ENCODE measurements around the gene SMIM41. TPM values are rescaled to one million over a fixed set of nuclear protein-coding genes. Genes with fewer than 3 reads are reported as not detected.
A peak's percentile ranks its signal among the peaks of the same experiment; 100 is the strongest.

SMIM41 gene
- total and polyA plus RNA-seq, 5 donors, result 0.31 to 0.95 (median 0.53) TPM; not detected in 1

- Histone ChIP-seq H3K4me3 (ENCODE audit: low read length) (no peak overlapping the region), H3K9me3 (ENCODE audit: control insufficient read depth, low read length) (no peaks in the 10 kb centered on the region), H3K27ac (ENCODE audit: low read length) (peak overlapping the region; percentile 61), H3K4me1 (ENCODE audit: control insufficient read depth, insufficient read depth, low read length) (peaks cover 39% of the 10 kb centered on the region), H3K27me3 (ENCODE audit: control insufficient read depth, insufficient read depth) (no peaks in the 10 kb centered on the region)
- intact Hi-C loops (cut with DNase I), result no loop called here
- WGBS, result 53% methylated on average over 6 of the region's 6 CpGs
- peak; percentile 0 to 14 for ATAC-seq
- peak; percentile 73 to 89 (median 83) for DNase-seq
These were observed 37.8 kb upstream of the SMIM41 start for GRCh38 chr12:52041695-52042123.

GRCh38 chr12:52042706-52043385 lies 36.7 kb upstream of the SMIM41 start:
- H3K27ac ChIP-seq (ENCODE audit: low read length), result peak overlapping the region; percentile 61
- ATAC-seq (no peak), DNase-seq (peak in 2 of 3 donors; percentile 53 to 58)
- H3K9me3 ChIP-seq (ENCODE audit: control insufficient read depth, low read length), result no peaks in the 10 kb centered on the region
- H3K4me1 ChIP-seq (ENCODE audit: control insufficient read depth, insufficient read depth, low read length), result peaks cover 44% of the 10 kb centered on the region
- H3K4me3 ChIP-seq (ENCODE audit: low read length), result no peak overlapping the region
- WGBS, result 55% methylated on average over 8 of the region's 8 CpGs
- intact Hi-C loops (cut with DNase I), result no loop called here
- no peaks in the 10 kb centered on the region for H3K27me3 ChIP-seq (ENCODE audit: control insufficient read depth, insufficient read depth)

- peak overlapping the region; percentile 99 for H3K27ac ChIP-seq (ENCODE audit: low read length)
- peaks cover 42% of the 10 kb centered on the region for H3K4me1 ChIP-seq (ENCODE audit: control insufficient read depth, insufficient read depth, low read length)
- no peaks in the 10 kb centered on the region for H3K27me3 ChIP-seq (ENCODE audit: control insufficient read depth, insufficient read depth)
- intact Hi-C loops (cut with DNase I), result no loop called here
- DNase-seq (peak; percentile 79 to 90 (median 87)), ATAC-seq (peak; percentile 24 to 58)
- H3K9me3 ChIP-seq (ENCODE audit: control insufficient read depth, low read length), result no peaks in the 10 kb centered on the region
- 38% methylated on average over 21 of the region's 21 CpGs for WGBS
- peak overlapping the region; percentile 41 for H3K4me3 ChIP-seq (ENCODE audit: low read length)
These were observed 35.9 kb upstream of the SMIM41 start for GRCh38 chr12:52043386-52044212.

GRCh38 chr12:52044292-52044983 lies 35.1 kb upstream of the SMIM41 start:
- WGBS, result 22% methylated on average over 18 of the region's 18 CpGs
- peaks cover 40% of the 10 kb centered on the region for H3K4me1 ChIP-seq (ENCODE audit: control insufficient read depth, insufficient read depth, low read length)
- no peaks in the 10 kb centered on the region for H3K9me3 ChIP-seq (ENCODE audit: control insufficient read depth, low read length)
- ATAC-seq, result peak; percentile 62 to 72
- H3K4me3 ChIP-seq (ENCODE audit: low read length), result peak overlapping the region; percentile 41
- H3K27me3 ChIP-seq (ENCODE audit: control insufficient read depth, insufficient read depth), result no peaks in the 10 kb centered on the region
- DNase-seq, result peak; percentile 91 to 97 (median 95)
- intact Hi-C loops (cut with DNase I), result no loop called here
- H3K27ac ChIP-seq (ENCODE audit: low read length), result peak overlapping the region; percentile 99

- intact Hi-C loops (cut with DNase I), result no loop called here
- Histone ChIP-seq H3K27me3 (ENCODE audit: control insufficient read depth, insufficient read depth) (no peaks in the 10 kb centered on the region), H3K27ac (ENCODE audit: low read length) (peak overlapping the region; percentile 99), H3K4me1 (ENCODE audit: control insufficient read depth, insufficient read depth, low read length) (peaks cover 39% of the 10 kb centered on the region), H3K9me3 (ENCODE audit: control insufficient read depth, low read length) (no peaks in the 10 kb centered on the region), H3K4me3 (ENCODE audit: low read length) (no peak overlapping the region)
- ATAC-seq (peak; percentile 8 to 60), DNase-seq (peak; percentile 76 to 90 (median 87))
- 25% methylated on average over 4 of the region's 4 CpGs for WGBS
These were observed 33.7 kb upstream of the SMIM41 start for GRCh38 chr12:52045794-52046199.

- H3K27ac ChIP-seq (ENCODE audit: low read length), result no peak overlapping the region
- no peaks in the 10 kb centered on the region for H3K9me3 ChIP-seq (ENCODE audit: control insufficient read depth, low read length)
- no peak overlapping the region for H3K4me3 ChIP-seq (ENCODE audit: low read length)
- peaks cover 39% of the 10 kb centered on the region for H3K4me1 ChIP-seq (ENCODE audit: control insufficient read depth, insufficient read depth, low read length)
- H3K27me3 ChIP-seq (ENCODE audit: control insufficient read depth, insufficient read depth), result no peaks in the 10 kb centered on the region
- DNase-seq, result peak in 1 of 3 donors; percentile 36
- intact Hi-C loops (cut with DNase I), result no loop called here
- no peak for ATAC-seq
- WGBS, result 94% methylated on average over 7 of the region's 7 CpGs
These were observed 32.6 kb upstream of the SMIM41 start for GRCh38 chr12:52046859-52047258.

- Histone ChIP-seq H3K4me1 (ENCODE audit: control insufficient read depth, insufficient read depth, low read length) (peaks cover 32% of the 10 kb centered on the region), H3K4me3 (ENCODE audit: low read length) (no peak overlapping the region), H3K27me3 (ENCODE audit: control insufficient read depth, insufficient read depth) (no peaks in the 10 kb centered on the region), H3K9me3 (ENCODE audit: control insufficient read depth, low read length) (no peaks in the 10 kb centered on the region), H3K27ac (ENCODE audit: low read length) (no peak overlapping the region)
- DNase-seq (peak in 2 of 3 donors; percentile 16 to 38), ATAC-seq (no peak)
- intact Hi-C loops (cut with DNase I), result no loop called here
- WGBS, result 74% methylated on average over 4 of the region's 4 CpGs
These were observed 30.2 kb upstream of the SMIM41 start for GRCh38 chr12:52049286-52049685.

- intact Hi-C loops (cut with DNase I), result no loop called here
- Histone ChIP-seq H3K27me3 (ENCODE audit: control insufficient read depth, insufficient read depth) (no peaks in the 10 kb centered on the region), H3K4me3 (ENCODE audit: low read length) (no peak overlapping the region), H3K9me3 (ENCODE audit: control insufficient read depth, low read length) (no peaks in the 10 kb centered on the region), H3K27ac (ENCODE audit: low read length) (peak overlapping the region; percentile 97), H3K4me1 (ENCODE audit: control insufficient read depth, insufficient read depth, low read length) (peaks cover 32% of the 10 kb centered on the region)
- 88% methylated on average over 5 of the region's 5 CpGs for WGBS
- ATAC-seq (no peak), DNase-seq (no peak)
These were observed 29.8 kb upstream of the SMIM41 start for GRCh38 chr12:52049688-52050087.

GRCh38 chr12:52050116-52050757 lies 29.3 kb upstream of the SMIM41 start:
- Histone ChIP-seq H3K9me3 (ENCODE audit: control insufficient read depth, low read length) (no peaks in the 10 kb centered on the region), H3K27me3 (ENCODE audit: control insufficient read depth, insufficient read depth) (no peaks in the 10 kb centered on the region), H3K4me3 (ENCODE audit: low read length) (peak overlapping the region; percentile 72), H3K4me1 (ENCODE audit: control insufficient read depth, insufficient read depth, low read length) (peaks cover 29% of the 10 kb centered on the region), H3K27ac (ENCODE audit: low read length) (peak overlapping the region; percentile 97)
- DNase-seq, result peak; percentile 46 to 87 (median 64)
- WGBS, result 29% methylated on average over 16 of the region's 16 CpGs
- peak in 1 of 2 donors; percentile 24 for ATAC-seq
- intact Hi-C loops (cut with DNase I), result no loop called here

GRCh38 chr12:52050758-52051541 lies 28.6 kb upstream of the SMIM41 start, which contains the start of gene NR4A1:
NR4A1 (plus strand) TSS chr12:52051442; CDS start chr12:52054329, 2,887 bp downstream.
- Histone ChIP-seq H3K4me3 (ENCODE audit: low read length) (peak within 1 kb of the TSS; percentile 72), H3K27ac (ENCODE audit: low read length) (peak within 1 kb of the TSS; percentile 97), H3K4me1 (ENCODE audit: control insufficient read depth, insufficient read depth, low read length) (peaks cover 26% of the 10 kb centered on the region), H3K9me3 (ENCODE audit: control insufficient read depth, low read length) (no peaks in the 10 kb centered on the region), H3K27me3 (ENCODE audit: control insufficient read depth, insufficient read depth) (no peaks in the 10 kb centered on the region)
- ATAC-seq (peak; percentile 87 to 94), DNase-seq (peak; percentile 99 to 100 (median 100))
- under 1% methylated on average over 77 of the region's 77 CpGs for WGBS
- intact Hi-C loops (cut with DNase I), result no loop called here

Measured in right cardiac atrium (tissue), 5 donors.